Measurements from ENCODE around the gene RABGAP1L.

Gene RABGAP1L

GRCh38 chr1:174726167-174726879 lies 567.0 kb downstream of the RABGAP1L start:
- H3K4me2 ChIP-seq (ENCODE audit: low read length): no peak overlapping the region
- H3K4me3 ChIP-seq (ENCODE audit: low read depth, low read length): no peak overlapping the region
- no peak overlapping the region for H2AFZ ChIP-seq
- no peaks in the 10 kb centered on the region for H3K9me3 ChIP-seq (ENCODE audit: control insufficient read depth, low read length)
- TF ChIP-seq CTCF (IDR thresholded peaks at IDR 0.05): peak; percentile 29
- H3K27me3 ChIP-seq (ENCODE audit: control insufficient read depth, insufficient read depth, low read length): no peaks in the 10 kb centered on the region
- no peaks in the 10 kb centered on the region for H3K36me3 ChIP-seq (ENCODE audit: control insufficient read depth, insufficient read depth, low read length)
- no peaks in the 10 kb centered on the region for H3K4me1 ChIP-seq
- H3K27ac ChIP-seq: no peak overlapping the region
- no peaks in the 10 kb centered on the region for H3K79me2 ChIP-seq
- no peak overlapping the region for H3K9ac ChIP-seq

GRCh38 chr1:174726880-174727585 lies 567.7 kb downstream of the RABGAP1L start:
- no peak overlapping the region for H2AFZ ChIP-seq
- H3K36me3 ChIP-seq (ENCODE audit: control insufficient read depth, insufficient read depth, low read length): no peaks in the 10 kb centered on the region
- no peak for TF ChIP-seq CTCF (IDR thresholded peaks at IDR 0.05)
- H3K9me3 ChIP-seq (ENCODE audit: control insufficient read depth, low read length): no peaks in the 10 kb centered on the region
- H3K27ac ChIP-seq: no peak overlapping the region
- no peaks in the 10 kb centered on the region for H3K79me2 ChIP-seq
- H3K27me3 ChIP-seq (ENCODE audit: control insufficient read depth, insufficient read depth, low read length): no peaks in the 10 kb centered on the region
- H3K4me2 ChIP-seq (ENCODE audit: low read length): no peak overlapping the region
- no peaks in the 10 kb centered on the region for H3K4me1 ChIP-seq
- H3K9ac ChIP-seq: no peak overlapping the region
- no peak overlapping the region for H3K4me3 ChIP-seq (ENCODE audit: low read depth, low read length)

GRCh38 chr1:174734270-174734669 lies 575.0 kb downstream of the RABGAP1L start:
- Histone ChIP-seq H3K27ac (no peak overlapping the region), H3K4me1 (no peaks in the 10 kb centered on the region), H3K79me2 (no peaks in the 10 kb centered on the region), H3K36me3 (ENCODE audit: control insufficient read depth, insufficient read depth, low read length) (no peaks in the 10 kb centered on the region), H3K27me3 (ENCODE audit: control insufficient read depth, insufficient read depth, low read length) (no peaks in the 10 kb centered on the region), H3K9ac (no peak overlapping the region), H2AFZ (no peak overlapping the region), H3K4me3 (ENCODE audit: low read depth, low read length) (no peak overlapping the region), H3K4me2 (ENCODE audit: low read length) (no peak overlapping the region), H3K9me3 (ENCODE audit: control insufficient read depth, low read length) (no peaks in the 10 kb centered on the region)
- no peak for TF ChIP-seq CTCF (IDR thresholded peaks at IDR 0.05)

GRCh38 chr1:174736831-174737230 lies 577.5 kb downstream of the RABGAP1L start:
- Histone ChIP-seq H3K9me3 (ENCODE audit: control insufficient read depth, low read length) (no peaks in the 10 kb centered on the region), H3K4me3 (ENCODE audit: low read depth, low read length) (no peak overlapping the region), H3K4me1 (no peaks in the 10 kb centered on the region), H3K79me2 (no peaks in the 10 kb centered on the region), H3K9ac (no peak overlapping the region), H3K27me3 (ENCODE audit: control insufficient read depth, insufficient read depth, low read length) (no peaks in the 10 kb centered on the region), H3K4me2 (ENCODE audit: low read length) (no peak overlapping the region), H3K27ac (no peak overlapping the region), H2AFZ (no peak overlapping the region), H3K36me3 (ENCODE audit: control insufficient read depth, insufficient read depth, low read length) (no peaks in the 10 kb centered on the region)
- TF ChIP-seq CTCF (IDR thresholded peaks at IDR 0.05): no peak
